GM21723 (cell line): ENCODE results near the gene STEAP1.
A peak's percentile ranks its signal among the peaks of the same experiment; 100 is the strongest.
"Not testable (repeated sequence)": the region's sequence is repeated elsewhere in the genome, so short reads cannot be mapped to it uniquely, and the experiment has no call there.

Experiments
- ATAC-seq: cut with Tn5 transposase; IDR thresholded peaks from one replicate; pipeline ENCODE4 v1.9.1; 2021; ENCODE audit warnings: mild to moderate bottlenecking, moderate library complexity; ENCODE audit not compliant: unreplicated experiment

STEAP1 gene

GRCh38 chr7:90153943-90154771, at the start of gene STEAP1:
STEAP1 (plus strand) TSS chr7:90154469; CDS start chr7:90159789, 5,320 bp downstream.
- peak; percentile 97 for ATAC-seq

GRCh38 chr7:90114972-90115371, 39.3 kb upstream of the STEAP1 start:
- not testable (repeated sequence) for ATAC-seq

GRCh38 chr7:90118551-90119177, 35.6 kb upstream of the STEAP1 start:
- ATAC-seq, result not testable (repeated sequence)

GRCh38 chr7:90119178-90119971, 34.9 kb upstream of the STEAP1 start:
- no peak for ATAC-seq

GRCh38 chr7:90120205-90120604, 34.1 kb upstream of the STEAP1 start:
- not testable (repeated sequence) for ATAC-seq

- ATAC-seq, result not testable (repeated sequence)
These were observed 22.5 kb upstream of the STEAP1 start for GRCh38 chr7:90131746-90132145.

- ATAC-seq, result not testable (repeated sequence)
These were observed 6.9 kb upstream of the STEAP1 start for GRCh38 chr7:90147079-90147960.

GRCh38 chr7:90149428-90149827, 4.8 kb upstream of the STEAP1 start:
- not testable (repeated sequence) for ATAC-seq

- not testable (repeated sequence) for ATAC-seq
These were observed 2.4 kb upstream of the STEAP1 start for GRCh38 chr7:90151884-90152283.

GRCh38 chr7:90152642-90153253, 1.5 kb upstream of the STEAP1 start:
- ATAC-seq, result peak; percentile 40

GRCh38 chr7:90155206-90155605, 937 bp downstream of the STEAP1 start:
- ATAC-seq, result no peak

GRCh38 chr7:90157331-90157730, 3.1 kb downstream of the STEAP1 start:
- not testable (repeated sequence) for ATAC-seq

GRCh38 chr7:90157761-90158350, 3.6 kb downstream of the STEAP1 start:
- ATAC-seq, result not testable (repeated sequence)

- ATAC-seq, result no peak
These were observed 9.3 kb downstream of the STEAP1 start for GRCh38 chr7:90163534-90163933.

GRCh38 chr7:90165724-90166123, 11.5 kb downstream of the STEAP1 start:
- no peak for ATAC-seq

- ATAC-seq, result no peak
These were observed 11.9 kb downstream of the STEAP1 start for GRCh38 chr7:90166153-90166552.

GRCh38 chr7:90167361-90167760, 13.1 kb downstream of the STEAP1 start:
- ATAC-seq, result no peak

- no peak for ATAC-seq
These were observed 15.6 kb downstream of the STEAP1 start for GRCh38 chr7:90169891-90170290.

- no peak for ATAC-seq
These were observed 17.9 kb downstream of the STEAP1 start for GRCh38 chr7:90172121-90172520.

- ATAC-seq, result no peak
These were observed 18.4 kb downstream of the STEAP1 start for GRCh38 chr7:90172624-90173023.
